Trophoblast cell (in vitro differentiated cells and primary cell): ENCODE data around the gene EAF1.

Experiments used
- DNase-seq, 2 donors: peaks; one replicate each; pipeline ENCODE4 v3.0.0-alpha.2; 2016
- H2AFZ ChIP-seq: 2 replicates; pipeline ENCODE4 v1.6.1; 2013; ENCODE audit warnings: low read length, moderate library complexity, mild to moderate bottlenecking; ENCODE audit not compliant: insufficient read depth, poor library complexity
- H2AK5ac ChIP-seq: 2 replicates; pipeline ENCODE4 v1.6.1; 2013; ENCODE audit warnings: mild to moderate bottlenecking, low read length
- H2BK120ac ChIP-seq: 2 replicates; pipeline ENCODE4 v1.6.1; 2013; ENCODE audit warnings: low read length, mild to moderate bottlenecking, moderate library complexity; ENCODE audit not compliant: insufficient read depth, poor library complexity
- H2BK12ac ChIP-seq: 2 replicates; pipeline ENCODE4 v1.6.1; 2013; ENCODE audit warnings: mild to moderate bottlenecking, low read length, moderate library complexity
- H2BK5ac ChIP-seq: 2 replicates; pipeline ENCODE4 v1.6.1; 2013; ENCODE audit warnings: low read length, low read depth, moderate library complexity, mild to moderate bottlenecking; ENCODE audit not compliant: poor library complexity
- H3K14ac ChIP-seq: 2 replicates; pipeline ENCODE4 v1.6.1; 2013; ENCODE audit warnings: mild to moderate bottlenecking, low read length
- H3K18ac ChIP-seq: 2 replicates; pipeline ENCODE4 v1.6.1; 2013; ENCODE audit warnings: mild to moderate bottlenecking, low read length
- H3K23ac ChIP-seq: 2 replicates; pipeline ENCODE4 v1.6.1; 2013; ENCODE audit warnings: low read length
- H3K27ac ChIP-seq: 2 replicates; pipeline ENCODE4 v1.5.1; 2013; ENCODE audit warnings: low read depth, mild to moderate bottlenecking, inconsistent platforms, low read length, moderate library complexity
- H3K27me3 ChIP-seq: 2 replicates; pipeline ENCODE4 v1.6.1; 2013; ENCODE audit warnings: inconsistent platforms, mild to moderate bottlenecking, low read length, moderate library complexity; ENCODE audit not compliant: insufficient read depth
- H3K36me3 ChIP-seq, 2 experiments: 1 replicate in 1 of 2; 2 replicates in 1 of 2; pipeline ENCODE4 v1.6.1; 2013; ENCODE audit warnings: low read length in 2 of 2, mild to moderate bottlenecking in 2 of 2, moderate library complexity in 1 of 2; ENCODE audit not compliant: insufficient read depth in 2 of 2, control insufficient read depth in 1 of 2
- H3K4ac ChIP-seq: 2 replicates; pipeline ENCODE4 v1.6.1; 2013; ENCODE audit warnings: low read depth, mild to moderate bottlenecking, low read length, moderate library complexity
- H3K4me1 ChIP-seq, 2 experiments: 1 replicate in 1 of 2; 2 replicates in 1 of 2; pipeline ENCODE4 v1.6.1; 2013; ENCODE audit warnings: low read length in 2 of 2, mild to moderate bottlenecking in 2 of 2, moderate library complexity in 1 of 2; ENCODE audit not compliant: insufficient read depth in 2 of 2, control insufficient read depth in 1 of 2
- H3K4me2 ChIP-seq: 2 replicates; pipeline ENCODE4 v1.6.1; 2013; ENCODE audit warnings: inconsistent platforms, mild to moderate bottlenecking, low read length, moderate library complexity
- H3K4me3 ChIP-seq: 2 replicates; pipeline ENCODE4 v1.5.1; 2013; ENCODE audit warnings: mild to moderate bottlenecking, low read depth, low read length, inconsistent platforms
- H3K79me1 ChIP-seq: one replicate; pipeline ENCODE4 v1.6.1; 2013; ENCODE audit warnings: low read length
- H3K79me2 ChIP-seq: 2 replicates; pipeline ENCODE4 v1.6.1; 2013; ENCODE audit warnings: low read length, mild to moderate bottlenecking; ENCODE audit not compliant: control insufficient read depth, insufficient read depth, poor library complexity
- H3K9ac ChIP-seq: 2 replicates; pipeline ENCODE4 v1.6.1; 2013; ENCODE audit warnings: mild to moderate bottlenecking, low read length
- H3K9me3 ChIP-seq: 2 replicates; pipeline ENCODE4 v1.6.1; 2013; ENCODE audit warnings: low read depth, mild to moderate bottlenecking, control low read depth, inconsistent platforms, low read length; ENCODE audit not compliant: insufficient read depth
- H4K12ac ChIP-seq: 2 replicates; pipeline ENCODE4 v1.6.1; 2013; ENCODE audit warnings: low read depth, mild to moderate bottlenecking, low read length, moderate library complexity
- H4K8ac ChIP-seq: 2 replicates; pipeline ENCODE4 v1.6.1; 2013; ENCODE audit warnings: low read depth, mild to moderate bottlenecking, low read length, moderate library complexity
- H4K91ac ChIP-seq: one replicate; pipeline ENCODE4 v1.6.1; 2013; ENCODE audit warnings: low read depth, mild to moderate bottlenecking, low read length, moderate library complexity
- WGBS: extraction: QIAGEN DNeasy Blood & Tissue Kit; methylation state at CpG from one replicate; pipeline ENCODE4 v1.1.7; 2013; ENCODE audit warnings: missing lambda C conversion rate; ENCODE audit not compliant: insufficient read length, insufficient coverage; ENCODE audit errors: extremely low coverage; 5-methylcytosine and 5-hydroxymethylcytosine counted together

The EAF1 gene

DNA sequence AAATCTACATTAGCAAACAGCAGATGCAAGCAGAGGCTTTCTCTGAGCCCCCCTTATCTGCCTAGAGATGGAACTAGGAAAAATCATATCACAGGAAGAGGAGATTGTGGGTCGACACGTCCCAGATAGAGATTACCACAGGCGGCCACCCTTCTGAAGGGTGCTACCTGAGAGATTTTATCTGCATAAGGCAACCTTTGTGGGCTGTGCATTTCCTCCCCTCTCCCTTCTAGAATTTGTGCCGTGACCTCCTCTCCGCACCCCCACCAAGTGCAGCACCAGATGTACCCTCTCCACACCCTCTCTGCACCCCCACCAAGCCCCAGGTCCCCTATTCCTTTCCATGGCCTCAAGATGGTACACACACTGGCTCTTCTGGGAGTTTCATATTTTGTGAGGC, 27.4 kb upstream of the EAF1 start:
- no peak overlapping the region for H2BK120ac ChIP-seq
- no peak overlapping the region for H3K4me2 ChIP-seq
- no peak overlapping the region for H3K23ac ChIP-seq
- no CpG with 5 or more reads among the region's 5 CpGs for WGBS
- H4K8ac ChIP-seq = no peak overlapping the region
- no peak overlapping the region for H2AK5ac ChIP-seq
- H4K12ac ChIP-seq = no peak overlapping the region
- H3K4me3 ChIP-seq = no peak overlapping the region
- H3K79me2 ChIP-seq = no peaks in the 10 kb centered on the region
- no peak overlapping the region for H3K9ac ChIP-seq
- peaks cover 4 to 5% of the 10 kb centered on the region in 2 experiments for H3K4me1 ChIP-seq
- no peak overlapping the region for H2BK5ac ChIP-seq
- no peak overlapping the region for H3K27ac ChIP-seq
- H3K14ac ChIP-seq = no peak overlapping the region
- H3K27me3 ChIP-seq = no peaks in the 10 kb centered on the region
- peaks cover 1% of the 10 kb centered on the region for H3K79me1 ChIP-seq
- peak overlapping the region; percentile 22 for H2BK12ac ChIP-seq
- H4K91ac ChIP-seq = no peak overlapping the region
- DNase-seq = no peak
- peaks cover 0 to 5% of the 10 kb centered on the region in 2 experiments for H3K36me3 ChIP-seq
- no peak overlapping the region for H3K4ac ChIP-seq
- peaks cover 9% of the 10 kb centered on the region for H3K9me3 ChIP-seq
- no peak overlapping the region for H2AFZ ChIP-seq
- H3K18ac ChIP-seq = no peak overlapping the region

DNA sequence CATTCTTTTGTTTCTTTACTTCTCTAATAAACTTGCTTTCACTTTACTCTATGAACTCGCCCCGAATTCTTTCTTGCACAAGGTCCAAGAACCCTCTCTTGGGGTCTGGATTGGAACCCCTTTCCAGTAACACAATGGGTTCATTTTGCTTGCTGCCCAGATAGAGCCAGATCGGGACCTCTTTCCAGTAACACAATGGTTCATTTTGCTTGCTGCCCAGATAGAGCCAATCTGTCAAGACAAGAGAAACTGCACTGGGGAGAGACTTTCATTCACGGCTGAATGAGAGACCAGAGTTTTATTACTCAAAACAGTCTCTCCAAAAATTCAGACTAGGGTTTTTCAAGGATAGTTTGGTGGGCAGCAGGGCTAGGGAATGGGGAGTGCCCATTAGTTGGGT, 25.5 kb upstream of the EAF1 start:
- no peak overlapping the region for H3K4ac ChIP-seq
- no peak overlapping the region for H2BK12ac ChIP-seq
- peaks cover 1% of the 10 kb centered on the region for H3K79me1 ChIP-seq
- no peak overlapping the region for H3K4me2 ChIP-seq
- H4K12ac ChIP-seq = no peak overlapping the region
- no peak overlapping the region for H3K14ac ChIP-seq
- peaks cover 9% of the 10 kb centered on the region for H3K9me3 ChIP-seq
- H3K36me3 ChIP-seq = peaks cover 0 to 5% of the 10 kb centered on the region in 2 experiments
- no peak overlapping the region for H2AK5ac ChIP-seq
- no CpG with 5 or more reads among the region's 4 CpGs for WGBS
- no peaks in the 10 kb centered on the region for H3K27me3 ChIP-seq
- no peak overlapping the region for H2BK120ac ChIP-seq
- no peaks in the 10 kb centered on the region for H3K79me2 ChIP-seq
- DNase-seq = no peak
- H3K4me1 ChIP-seq = peaks cover 4 to 5% of the 10 kb centered on the region in 2 experiments
- no peak overlapping the region for H4K91ac ChIP-seq
- H3K4me3 ChIP-seq = no peak overlapping the region
- H4K8ac ChIP-seq = no peak overlapping the region
- no peak overlapping the region for H3K27ac ChIP-seq
- no peak overlapping the region for H3K23ac ChIP-seq
- H3K18ac ChIP-seq = no peak overlapping the region
- H2BK5ac ChIP-seq = no peak overlapping the region
- H2AFZ ChIP-seq = no peak overlapping the region
- no peak overlapping the region for H3K9ac ChIP-seq

DNA sequence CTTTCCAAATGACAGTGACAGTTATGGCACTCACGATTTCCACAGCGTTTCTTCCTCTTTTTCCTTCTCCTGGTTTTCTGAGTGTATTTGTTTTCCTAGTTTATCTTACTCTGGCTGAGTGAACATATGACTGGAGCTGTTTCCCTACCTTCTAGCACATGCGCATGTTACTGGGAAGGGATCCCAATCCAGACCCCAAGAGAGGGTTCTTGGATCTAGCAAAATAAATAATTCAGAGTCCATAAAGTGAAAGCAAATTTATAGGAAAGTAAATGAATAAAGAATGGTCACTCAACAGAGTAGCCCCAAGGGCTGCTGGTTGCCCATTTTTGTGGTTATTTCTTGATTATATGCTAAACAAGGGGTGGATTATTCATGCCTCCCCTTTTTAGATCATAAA, 23.9 kb upstream of the EAF1 start:
- no peak overlapping the region for H2BK5ac ChIP-seq
- H2BK120ac ChIP-seq = no peak overlapping the region
- peaks cover 1% of the 10 kb centered on the region for H3K9me3 ChIP-seq

DNA sequence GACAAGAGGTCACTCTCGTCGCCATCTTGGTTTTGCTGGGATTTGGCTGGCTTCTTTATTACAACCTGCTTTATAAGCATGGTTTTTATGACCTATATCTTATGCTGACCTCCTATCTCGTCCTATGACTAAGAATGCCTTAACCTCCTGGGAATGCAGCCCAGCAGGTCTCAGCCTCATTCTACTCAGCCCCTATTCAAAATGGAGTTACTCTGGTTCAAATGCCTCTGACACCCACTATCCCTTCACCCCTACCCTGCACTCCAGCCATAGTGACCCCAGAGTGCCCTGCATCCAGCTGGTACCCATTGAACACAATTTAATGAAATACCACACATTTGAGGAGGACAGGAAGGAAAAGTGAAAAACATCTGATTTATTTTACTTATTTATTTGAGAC, 23.4 kb upstream of the EAF1 start:
- no peak overlapping the region for H3K4me3 ChIP-seq
- H3K18ac ChIP-seq = no peak overlapping the region
- H4K12ac ChIP-seq = no peak overlapping the region
- H3K27ac ChIP-seq = no peak overlapping the region
- H2AK5ac ChIP-seq = no peak overlapping the region
- H4K91ac ChIP-seq = peak overlapping the region; percentile 59
- no peaks in the 10 kb centered on the region for H3K79me2 ChIP-seq
- H3K27me3 ChIP-seq = no peaks in the 10 kb centered on the region
- H3K79me1 ChIP-seq = peaks cover 6% of the 10 kb centered on the region
- peak; percentile 52 to 66 for DNase-seq
- H3K14ac ChIP-seq = no peak overlapping the region
- H2BK12ac ChIP-seq = no peak overlapping the region
- H3K4me2 ChIP-seq = no peak overlapping the region
- no CpG with 5 or more reads among the region's 3 CpGs for WGBS
- no peak overlapping the region for H2AFZ ChIP-seq
- H3K9ac ChIP-seq = no peak overlapping the region
- no peak overlapping the region for H3K23ac ChIP-seq
- peaks cover 5 to 7% of the 10 kb centered on the region in 2 experiments for H3K4me1 ChIP-seq
- no peak overlapping the region for H3K4ac ChIP-seq
- no peaks in the 10 kb centered on the region for H3K36me3 ChIP-seq
- H2BK120ac ChIP-seq = no peak overlapping the region
- H2BK5ac ChIP-seq = no peak overlapping the region
- peak overlapping the region; percentile 48 for H4K8ac ChIP-seq
- H3K9me3 ChIP-seq = no peaks in the 10 kb centered on the region

More for the DNA sequence above, 23.9 kb upstream of the EAF1 start:
- no peak overlapping the region for H3K9ac ChIP-seq
- H3K27ac ChIP-seq = no peak overlapping the region
- no peak overlapping the region for H4K12ac ChIP-seq
- H4K8ac ChIP-seq = no peak overlapping the region
- no peak overlapping the region for H3K23ac ChIP-seq
- H3K79me1 ChIP-seq = peaks cover 3% of the 10 kb centered on the region
- H2BK12ac ChIP-seq = no peak overlapping the region
- H3K4me3 ChIP-seq = no peak overlapping the region
- no peaks in the 10 kb centered on the region for H3K36me3 ChIP-seq
- no CpG with 5 or more reads among the region's 3 CpGs for WGBS
- H3K27me3 ChIP-seq = no peaks in the 10 kb centered on the region
- H3K14ac ChIP-seq = no peak overlapping the region
- no peak overlapping the region for H3K4me2 ChIP-seq
- peaks cover 4 to 5% of the 10 kb centered on the region in 2 experiments for H3K4me1 ChIP-seq
- no peak overlapping the region for H3K18ac ChIP-seq
- peak overlapping the region; percentile 59 for H4K91ac ChIP-seq
- no peaks in the 10 kb centered on the region for H3K79me2 ChIP-seq
- DNase-seq = no peak
- no peak overlapping the region for H2AK5ac ChIP-seq
- H3K4ac ChIP-seq = no peak overlapping the region
- no peak overlapping the region for H2AFZ ChIP-seq
